ENCODE results near the gene COQ8A.

DNA sequence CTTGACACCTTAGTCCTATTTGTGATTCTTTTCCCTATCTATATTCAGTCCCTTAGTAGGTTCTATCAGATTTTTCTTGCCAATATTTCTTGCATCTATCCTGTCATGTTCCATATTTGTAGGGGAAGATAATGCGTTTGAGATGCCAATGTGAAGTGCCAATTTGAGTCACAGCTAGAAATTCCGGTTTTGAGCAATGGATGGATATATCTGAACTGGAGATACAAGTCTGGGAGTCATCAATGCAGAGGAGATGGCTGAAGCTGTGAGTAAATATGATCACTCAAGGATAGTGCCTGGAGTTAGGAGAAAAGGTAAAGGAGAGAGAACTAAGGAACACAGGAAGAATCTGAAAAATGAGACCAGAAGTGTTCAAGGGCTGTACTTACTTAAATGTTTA lies 93.8 kb downstream of the COQ8A start:
- TF ChIP-seq, protein P1, sequence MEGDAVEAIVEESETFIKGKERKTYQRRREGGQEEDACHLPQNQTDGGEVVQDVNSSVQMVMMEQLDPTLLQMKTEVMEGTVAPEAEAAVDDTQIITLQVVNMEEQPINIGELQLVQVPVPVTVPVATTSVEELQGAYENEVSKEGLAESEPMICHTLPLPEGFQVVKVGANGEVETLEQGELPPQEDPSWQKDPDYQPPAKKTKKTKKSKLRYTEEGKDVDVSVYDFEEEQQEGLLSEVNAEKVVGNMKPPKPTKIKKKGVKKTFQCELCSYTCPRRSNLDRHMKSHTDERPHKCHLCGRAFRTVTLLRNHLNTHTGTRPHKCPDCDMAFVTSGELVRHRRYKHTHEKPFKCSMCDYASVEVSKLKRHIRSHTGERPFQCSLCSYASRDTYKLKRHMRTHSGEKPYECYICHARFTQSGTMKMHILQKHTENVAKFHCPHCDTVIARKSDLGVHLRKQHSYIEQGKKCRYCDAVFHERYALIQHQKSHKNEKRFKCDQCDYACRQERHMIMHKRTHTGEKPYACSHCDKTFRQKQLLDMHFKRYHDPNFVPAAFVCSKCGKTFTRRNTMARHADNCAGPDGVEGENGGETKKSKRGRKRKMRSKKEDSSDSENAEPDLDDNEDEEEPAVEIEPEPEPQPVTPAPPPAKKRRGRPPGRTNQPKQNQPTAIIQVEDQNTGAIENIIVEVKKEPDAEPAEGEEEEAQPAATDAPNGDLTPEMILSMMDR (IDR thresholded peaks at IDR 0.05; ENCODE audit: insufficient read depth, low read length) = no peak
- TF ChIP-seq SPI1 (IDR thresholded peaks at IDR 0.05; ENCODE audit: borderline replicate concordance, low read depth) (no peak), POLR2AphosphoS5 (IDR thresholded peaks at IDR 0.05; ENCODE audit: low read depth) (no peak), GABPA (IDR thresholded peaks at IDR 0.05; ENCODE audit: low read depth) (no peak)
- TF ChIP-seq, protein P2, sequence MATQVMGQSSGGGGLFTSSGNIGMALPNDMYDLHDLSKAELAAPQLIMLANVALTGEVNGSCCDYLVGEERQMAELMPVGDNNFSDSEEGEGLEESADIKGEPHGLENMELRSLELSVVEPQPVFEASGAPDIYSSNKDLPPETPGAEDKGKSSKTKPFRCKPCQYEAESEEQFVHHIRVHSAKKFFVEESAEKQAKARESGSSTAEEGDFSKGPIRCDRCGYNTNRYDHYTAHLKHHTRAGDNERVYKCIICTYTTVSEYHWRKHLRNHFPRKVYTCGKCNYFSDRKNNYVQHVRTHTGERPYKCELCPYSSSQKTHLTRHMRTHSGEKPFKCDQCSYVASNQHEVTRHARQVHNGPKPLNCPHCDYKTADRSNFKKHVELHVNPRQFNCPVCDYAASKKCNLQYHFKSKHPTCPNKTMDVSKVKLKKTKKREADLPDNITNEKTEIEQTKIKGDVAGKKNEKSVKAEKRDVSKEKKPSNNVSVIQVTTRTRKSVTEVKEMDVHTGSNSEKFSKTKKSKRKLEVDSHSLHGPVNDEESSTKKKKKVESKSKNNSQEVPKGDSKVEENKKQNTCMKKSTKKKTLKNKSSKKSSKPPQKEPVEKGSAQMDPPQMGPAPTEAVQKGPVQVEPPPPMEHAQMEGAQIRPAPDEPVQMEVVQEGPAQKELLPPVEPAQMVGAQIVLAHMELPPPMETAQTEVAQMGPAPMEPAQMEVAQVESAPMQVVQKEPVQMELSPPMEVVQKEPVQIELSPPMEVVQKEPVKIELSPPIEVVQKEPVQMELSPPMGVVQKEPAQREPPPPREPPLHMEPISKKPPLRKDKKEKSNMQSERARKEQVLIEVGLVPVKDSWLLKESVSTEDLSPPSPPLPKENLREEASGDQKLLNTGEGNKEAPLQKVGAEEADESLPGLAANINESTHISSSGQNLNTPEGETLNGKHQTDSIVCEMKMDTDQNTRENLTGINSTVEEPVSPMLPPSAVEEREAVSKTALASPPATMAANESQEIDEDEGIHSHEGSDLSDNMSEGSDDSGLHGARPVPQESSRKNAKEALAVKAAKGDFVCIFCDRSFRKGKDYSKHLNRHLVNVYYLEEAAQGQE (IDR thresholded peaks at IDR 0.05; ENCODE audit: insufficient replicate concordance, low read depth) = no peak
